Activated CD4-positive, alpha-beta T cell treated with anti-CD3 and anti-CD28 coated beads, Interleukin-2, amount 50 U/mL, for 16 hours (primary cell): ENCODE measurements around the gene MRPL39.
"Not testable (repeated sequence)": the region's sequence is repeated elsewhere in the genome, so short reads cannot be mapped to it uniquely, and the experiment has no call there.

ENCODE experiments used
- DNase-seq: peaks from one replicate; pipeline ENCODE4 v3.0.0-alpha.2; 2020

Gene MRPL39

GRCh38 chr21:25607151-25608043 lies at the start of gene MRPL39:
TSS of gene MRPL39 (minus strand) at chr21:25607481. CDS start at chr21:25607475, 6 bp downstream.
- peak; percentile 93 for DNase-seq

- DNase-seq: no peak
These were observed 49.1 kb upstream of the MRPL39 start for GRCh38 chr21:25656412-25656811.

- DNase-seq: no peak
These were observed 41.9 kb upstream of the MRPL39 start for GRCh38 chr21:25649146-25649545.

GRCh38 chr21:25647647-25648046 lies 40.4 kb upstream of the MRPL39 start:
- no peak for DNase-seq

- DNase-seq: no peak
These were observed 39.2 kb upstream of the MRPL39 start for GRCh38 chr21:25646474-25646873.

- DNase-seq: no peak
These were observed 36.2 kb upstream of the MRPL39 start for GRCh38 chr21:25643486-25643885.

- no peak for DNase-seq
These were observed 33.6 kb upstream of the MRPL39 start for GRCh38 chr21:25640943-25641292.

- no peak for DNase-seq
These were observed 33.1 kb upstream of the MRPL39 start for GRCh38 chr21:25640202-25640942.

GRCh38 chr21:25639551-25640201 lies 32.4 kb upstream of the MRPL39 start:
- DNase-seq: peak; percentile 41

- DNase-seq: peak; percentile 24
These were observed 31.6 kb upstream of the MRPL39 start, which contains the start of gene JAM2 for GRCh38 chr21:25638660-25639550. TSS of gene JAM2 (plus strand) at chr21:25639258. CDS start at chr21:25639822, 564 bp downstream.

GRCh38 chr21:25637851-25638659 lies 30.8 kb upstream of the MRPL39 start:
- DNase-seq: no peak

GRCh38 chr21:25636727-25637126 lies 29.4 kb upstream of the MRPL39 start:
- peak; percentile 74 for DNase-seq

GRCh38 chr21:25635310-25635709 lies 28.0 kb upstream of the MRPL39 start:
- no peak for DNase-seq

- no peak for DNase-seq
These were observed 25.0 kb upstream of the MRPL39 start for GRCh38 chr21:25632296-25632695.

GRCh38 chr21:25626757-25627156 lies 19.5 kb upstream of the MRPL39 start:
- no peak for DNase-seq

- DNase-seq: not testable (repeated sequence)
These were observed 18.7 kb upstream of the MRPL39 start for GRCh38 chr21:25625776-25626555.

- DNase-seq: no peak
These were observed 17.8 kb upstream of the MRPL39 start for GRCh38 chr21:25625036-25625435.

- no peak for DNase-seq
These were observed 17.2 kb upstream of the MRPL39 start for GRCh38 chr21:25624511-25624910.

- no peak for DNase-seq
These were observed 11.9 kb upstream of the MRPL39 start for GRCh38 chr21:25619198-25619597.

GRCh38 chr21:25615880-25616279 lies 8.6 kb upstream of the MRPL39 start:
- no peak for DNase-seq

- no peak for DNase-seq
These were observed 7.2 kb upstream of the MRPL39 start for GRCh38 chr21:25614441-25614840.
